SU-DHL-6 (cell line): Measurements from ENCODE around the gene SRSF4.

Experiments
- CTCF ChIP-seq: fragments of 200-600 bp; sonication (generic); IDR thresholded peaks from one replicate; pipeline ENCODE4 v1.5.1; 2017; ENCODE audit warnings: antibody characterized with exemption, mild to moderate bottlenecking, low read length, moderate library complexity; ENCODE audit not compliant: insufficient read depth, poor library complexity, severe bottlenecking
- EZH2phosphoT487 ChIP-seq: fragments of 200-600 bp; sonication (generic), shearing (Covaris generic); conservative IDR thresholded peaks from 2 replicates; pipeline ENCODE4 v1.6.1; 2018; ENCODE audit warnings: mild to moderate bottlenecking, antibody characterized with exemption, low read length, moderate library complexity, mixed read lengths

- TF ChIP-seq CTCF (no peak), EZH2phosphoT487 (no peak)
Measured at GRCh38 chr1:29210278-29211085, 28.8 kb upstream of the SRSF4 start.
